ENCODE measurements around the gene LIPF.
"Not testable (repeated sequence)": the region's sequence is repeated elsewhere in the genome, so short reads cannot be mapped to it uniquely, and the experiment has no call there.

LIPF gene

GRCh38 chr10:88664142-88664541 is at the start of gene LIPF:
Gene LIPF (plus strand): TSS chr10:88664442. CDS start chr10:88667298, 2,856 bp downstream.
- DNase-seq (ENCODE audit: low read depth), result no peak

- DNase-seq (ENCODE audit: low read depth), result no peak
Observed at GRCh38 chr10:88616250-88616977, 47.8 kb upstream of the LIPF start.

- DNase-seq (ENCODE audit: low read depth), result no peak
Observed at GRCh38 chr10:88617772-88618300, 46.4 kb upstream of the LIPF start.

GRCh38 chr10:88618496-88618895 is 45.7 kb upstream of the LIPF start:
- no peak for DNase-seq (ENCODE audit: low read depth)

GRCh38 chr10:88620441-88620840 is 43.8 kb upstream of the LIPF start:
- no peak for DNase-seq (ENCODE audit: low read depth)

GRCh38 chr10:88623835-88624234 is 40.4 kb upstream of the LIPF start:
- DNase-seq (ENCODE audit: low read depth), result no peak

GRCh38 chr10:88624840-88625239 is 39.4 kb upstream of the LIPF start:
- DNase-seq (ENCODE audit: low read depth), result no peak

- DNase-seq (ENCODE audit: low read depth), result no peak
Observed at GRCh38 chr10:88640186-88640585, 24.1 kb upstream of the LIPF start.

GRCh38 chr10:88642209-88642608 is 22.0 kb upstream of the LIPF start:
- no peak for DNase-seq (ENCODE audit: low read depth)

GRCh38 chr10:88642963-88643362 is 21.3 kb upstream of the LIPF start:
- no peak for DNase-seq (ENCODE audit: low read depth)

GRCh38 chr10:88647061-88647615 is 17.1 kb upstream of the LIPF start:
- DNase-seq (ENCODE audit: low read depth), result no peak

- DNase-seq (ENCODE audit: low read depth), result no peak
Observed at GRCh38 chr10:88651101-88651551, 13.1 kb upstream of the LIPF start.

- no peak for DNase-seq (ENCODE audit: low read depth)
Observed at GRCh38 chr10:88652616-88653015, 11.6 kb upstream of the LIPF start.

GRCh38 chr10:88657901-88658300 is 6.3 kb upstream of the LIPF start:
- no peak for DNase-seq (ENCODE audit: low read depth)

- DNase-seq (ENCODE audit: low read depth), result no peak
Observed at GRCh38 chr10:88659725-88660597, 4.3 kb upstream of the LIPF start.

- no peak for DNase-seq (ENCODE audit: low read depth)
Observed at GRCh38 chr10:88660598-88660884, 3.7 kb upstream of the LIPF start.

GRCh38 chr10:88661018-88661417 is 3.2 kb upstream of the LIPF start:
- no peak for DNase-seq (ENCODE audit: low read depth)

GRCh38 chr10:88661577-88661976 is 2.7 kb upstream of the LIPF start:
- DNase-seq (ENCODE audit: low read depth), result no peak

- DNase-seq (ENCODE audit: low read depth), result not testable (repeated sequence)
Observed at GRCh38 chr10:88663153-88663552, 1.1 kb upstream of the LIPF start.

GRCh38 chr10:88668465-88668864 is 4.2 kb downstream of the LIPF start:
- no peak for DNase-seq (ENCODE audit: low read depth)

- no peak for DNase-seq (ENCODE audit: low read depth)
Observed at GRCh38 chr10:88670497-88670896, 6.3 kb downstream of the LIPF start.

- DNase-seq (ENCODE audit: low read depth), result no peak
Observed at GRCh38 chr10:88672041-88672440, 7.8 kb downstream of the LIPF start.

Data from activated T-helper 1 cell treated with Interleukin-2 at 50 U/mL for 16 hours (primary cell).